HCT116 (cell line): ENCODE measurements around the gene CES4A.

Experiments used
- POLR2AphosphoS5 ChIP-seq: IDR thresholded peaks from 2 replicates; pipeline ENCODE4 v1.6.1; 2011; ENCODE audit warnings: mild to moderate bottlenecking, low read depth, low read length, moderate library complexity
- TF ChIP-seq, protein P1 (sequence below): IDR thresholded peaks from 2 replicates; pipeline ENCODE4 v1.6.1; 2012
- TF ChIP-seq, protein P2 (sequence below), 3 experiments: fragments of 200-600 bp in 1 of 3; sonication (generic) in 1 of 3; IDR thresholded peaks in 2 of 3; conservative IDR thresholded peaks in 1 of 3; 2 replicates each; pipeline ENCODE4 v1.5.1; 2012 to 2017; ENCODE audit warnings: low read depth in 2 of 3, low read length in 2 of 3, antibody characterized with exemption in 1 of 3, borderline replicate concordance in 1 of 3, control low read depth in 1 of 3, mild to moderate bottlenecking in 1 of 3, mixed read lengths in 1 of 3, mixed run types in 1 of 3, moderate library complexity in 1 of 3; ENCODE audit not compliant: insufficient read depth in 1 of 3

DNA sequence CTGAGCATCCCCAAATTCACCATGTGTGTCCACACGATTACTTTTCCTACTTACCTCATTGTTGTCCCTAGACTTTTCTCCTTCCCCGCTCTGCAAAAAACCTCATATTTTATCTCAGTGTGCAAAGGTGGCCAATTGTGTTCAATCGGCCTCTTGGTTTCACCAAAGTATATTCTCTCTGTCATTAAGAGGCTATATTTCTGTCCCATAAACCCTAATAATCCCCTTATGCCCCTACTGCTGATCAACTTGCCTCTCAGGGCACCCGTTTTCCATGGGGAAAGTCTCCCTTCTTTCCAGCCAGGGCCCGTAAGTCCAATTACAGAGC, 41.5 kb upstream of the CES4A start:
- TF ChIP-seq POLR2AphosphoS5, result no peak
- TF ChIP-seq, protein P1, sequence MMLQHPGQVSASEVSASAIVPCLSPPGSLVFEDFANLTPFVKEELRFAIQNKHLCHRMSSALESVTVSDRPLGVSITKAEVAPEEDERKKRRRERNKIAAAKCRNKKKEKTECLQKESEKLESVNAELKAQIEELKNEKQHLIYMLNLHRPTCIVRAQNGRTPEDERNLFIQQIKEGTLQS, result no peak
- TF ChIP-seq, protein P2, sequence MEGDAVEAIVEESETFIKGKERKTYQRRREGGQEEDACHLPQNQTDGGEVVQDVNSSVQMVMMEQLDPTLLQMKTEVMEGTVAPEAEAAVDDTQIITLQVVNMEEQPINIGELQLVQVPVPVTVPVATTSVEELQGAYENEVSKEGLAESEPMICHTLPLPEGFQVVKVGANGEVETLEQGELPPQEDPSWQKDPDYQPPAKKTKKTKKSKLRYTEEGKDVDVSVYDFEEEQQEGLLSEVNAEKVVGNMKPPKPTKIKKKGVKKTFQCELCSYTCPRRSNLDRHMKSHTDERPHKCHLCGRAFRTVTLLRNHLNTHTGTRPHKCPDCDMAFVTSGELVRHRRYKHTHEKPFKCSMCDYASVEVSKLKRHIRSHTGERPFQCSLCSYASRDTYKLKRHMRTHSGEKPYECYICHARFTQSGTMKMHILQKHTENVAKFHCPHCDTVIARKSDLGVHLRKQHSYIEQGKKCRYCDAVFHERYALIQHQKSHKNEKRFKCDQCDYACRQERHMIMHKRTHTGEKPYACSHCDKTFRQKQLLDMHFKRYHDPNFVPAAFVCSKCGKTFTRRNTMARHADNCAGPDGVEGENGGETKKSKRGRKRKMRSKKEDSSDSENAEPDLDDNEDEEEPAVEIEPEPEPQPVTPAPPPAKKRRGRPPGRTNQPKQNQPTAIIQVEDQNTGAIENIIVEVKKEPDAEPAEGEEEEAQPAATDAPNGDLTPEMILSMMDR (IDR thresholded peaks at IDR 0.05 in 2 of 3, conservative IDR thresholded peaks at IDR 0.05 in 1 of 3; ENCODE audit: borderline replicate concordance in 1 of 3, insufficient read depth in 1 of 3, low read depth in 2 of 3, low read length in 2 of 3), result no peak
